ENCODE results near the gene AMOTL1.
"Not testable (repeated sequence)": the region's sequence is repeated elsewhere in the genome, so short reads cannot be mapped to it uniquely, and the experiment has no call there.

AMOTL1 gene

DNA sequence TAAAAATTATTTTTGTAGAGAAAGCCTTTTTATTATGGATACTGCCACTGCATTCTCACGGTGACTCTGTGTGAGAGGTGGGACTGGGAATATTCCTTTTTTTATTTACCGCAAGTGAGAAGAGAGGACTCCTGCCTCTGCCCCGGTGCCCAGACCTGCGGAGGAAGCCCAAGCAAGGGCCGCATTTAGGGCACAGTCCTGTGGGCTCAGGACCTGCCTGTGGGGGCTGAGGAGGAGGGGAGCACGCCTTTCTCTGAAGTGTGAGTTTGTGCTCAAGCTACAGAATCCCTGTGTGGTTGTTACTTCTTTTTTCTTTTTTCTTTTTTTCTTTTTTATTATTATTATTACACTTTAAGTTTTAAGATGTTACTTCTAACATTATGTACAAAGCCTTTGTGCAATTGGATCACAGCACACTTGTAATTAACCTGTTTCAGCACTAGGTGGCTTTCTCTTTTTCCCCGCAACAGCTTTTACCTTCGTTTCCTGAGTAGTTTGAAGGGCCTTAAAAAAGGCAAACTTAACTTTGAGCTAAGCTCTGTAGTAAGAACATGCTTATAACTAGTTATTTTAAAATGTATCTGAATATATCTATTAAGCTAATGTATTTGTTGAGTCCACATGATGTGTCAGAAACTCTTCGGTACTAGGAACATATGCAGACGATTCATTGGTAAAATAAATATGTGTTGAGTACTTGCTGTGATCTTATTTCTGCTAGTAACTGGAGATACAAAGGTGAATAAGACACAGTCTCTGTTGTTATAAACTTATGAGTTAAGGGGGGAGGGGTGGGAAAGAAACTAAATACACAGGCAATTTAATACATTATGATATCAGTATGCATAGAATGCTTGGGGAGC is 18.3 kb downstream of the AMOTL1 start:
- in situ Hi-C loops (cut with HindIII; ENCODE audit: low pct_ligation_motif_present, low pct_unique_long_range_greater_than_20kb, low sequenced_read_pairs) = no loop called here
- peak; percentile 45 for DNase-seq

DNA sequence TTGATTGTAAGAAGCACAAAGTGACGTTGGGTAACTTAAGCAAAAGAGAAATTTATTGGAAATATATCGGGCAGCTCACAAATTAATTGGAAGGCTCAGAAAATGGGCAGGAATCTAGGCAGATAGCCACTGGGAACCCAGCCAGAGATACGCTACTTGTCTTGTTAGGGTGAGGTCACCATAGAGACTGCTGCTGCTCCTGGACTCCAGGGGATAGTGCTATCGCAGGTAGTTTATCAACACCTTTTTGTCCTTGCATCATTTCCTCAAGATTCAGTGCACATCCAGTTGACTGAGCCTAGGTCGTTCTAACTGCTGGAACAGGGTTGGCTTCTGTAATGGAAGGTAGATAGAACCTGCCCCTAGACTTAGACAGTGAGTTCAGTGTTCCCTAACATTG is 19.6 kb downstream of the AMOTL1 start:
- no peak for DNase-seq

DNA sequence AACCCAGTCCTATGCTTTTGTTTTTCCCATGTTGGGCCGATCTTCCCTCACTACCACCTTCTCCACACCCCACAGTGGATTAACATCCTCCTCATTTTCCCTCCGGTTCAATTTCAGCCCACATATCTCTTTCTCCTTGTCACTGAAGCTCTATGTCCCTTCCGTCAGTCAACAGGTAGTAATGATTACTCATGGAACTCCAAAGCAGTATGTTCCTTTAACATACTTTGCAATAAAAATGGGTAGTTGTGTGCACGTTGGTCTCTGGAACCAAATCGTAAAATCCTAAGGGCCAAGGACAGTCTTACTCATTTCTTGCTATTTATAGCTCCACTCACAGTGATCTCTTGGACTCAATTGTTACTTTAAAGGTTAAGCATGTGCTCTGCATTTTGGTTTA is 20.2 kb downstream of the AMOTL1 start:
- no peak for DNase-seq
- in situ Hi-C loops (cut with HindIII; ENCODE audit: low pct_ligation_motif_present, low pct_unique_long_range_greater_than_20kb, low sequenced_read_pairs) = no loop called here

More for the DNA sequence above, 19.6 kb downstream of the AMOTL1 start:
- in situ Hi-C loops (cut with HindIII; ENCODE audit: low pct_ligation_motif_present, low pct_unique_long_range_greater_than_20kb, low sequenced_read_pairs) = no loop called here

DNA sequence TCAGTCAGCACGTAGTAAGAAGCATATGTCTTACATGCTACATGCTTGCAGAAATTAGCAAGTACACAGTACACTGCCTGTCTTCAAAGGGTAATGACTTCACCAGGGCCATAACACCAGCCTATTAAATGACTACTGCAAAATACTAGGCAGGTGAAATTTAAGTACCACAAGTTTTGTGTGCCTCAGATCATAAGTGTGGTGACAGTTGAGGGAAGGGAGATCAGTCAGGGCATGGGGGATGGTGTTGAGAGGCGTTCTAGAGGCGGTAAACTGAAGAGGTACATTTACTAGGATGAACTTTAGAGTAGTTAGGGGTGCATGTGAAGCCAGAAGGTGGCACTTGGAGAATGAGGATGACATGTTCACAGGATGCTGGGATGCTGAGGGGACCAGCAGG is 22.0 kb downstream of the AMOTL1 start:
- in situ Hi-C loops (cut with HindIII; ENCODE audit: low pct_ligation_motif_present, low pct_unique_long_range_greater_than_20kb, low sequenced_read_pairs) = no loop called here

DNA sequence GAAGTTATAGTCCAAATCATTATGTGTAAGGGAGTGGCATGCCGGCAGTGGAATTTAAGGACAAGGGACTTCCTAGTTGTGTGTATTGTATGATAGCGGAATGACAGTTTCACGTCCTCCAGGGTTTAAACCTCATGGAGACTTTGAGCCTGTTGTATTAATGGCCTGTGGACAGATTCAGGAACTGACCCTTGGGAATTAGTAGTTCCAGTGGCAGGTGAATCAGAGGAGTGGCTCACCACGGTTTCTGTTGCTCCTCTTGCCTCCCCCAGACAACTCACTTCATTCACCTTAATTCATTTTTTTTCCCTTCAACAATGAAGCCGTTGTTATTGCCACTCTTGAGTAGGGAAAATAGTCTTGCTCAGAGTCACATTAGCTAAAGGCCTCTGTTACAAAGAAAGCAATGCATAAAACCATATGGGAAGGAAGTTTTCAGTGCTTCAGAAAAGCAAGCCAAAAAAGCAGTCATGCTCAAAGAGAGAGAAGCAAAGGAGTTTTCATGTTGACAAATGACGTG is 22.6 kb downstream of the AMOTL1 start:
- in situ Hi-C loops (cut with HindIII; ENCODE audit: low pct_ligation_motif_present, low pct_unique_long_range_greater_than_20kb, low sequenced_read_pairs) = no loop called here
- DNase-seq = no peak

More for the DNA sequence above, 22.0 kb downstream of the AMOTL1 start:
- DNase-seq = no peak

- no peak for DNase-seq
Measured at GRCh38 chr11:94791216-94791889, 23.2 kb downstream of the AMOTL1 start.

GRCh38 chr11:94791942-94792341 is 23.8 kb downstream of the AMOTL1 start:
- not testable (repeated sequence) for DNase-seq

More at GRCh38 chr11:94791216-94791889, 23.2 kb downstream of the AMOTL1 start:
- in situ Hi-C loops (cut with HindIII; ENCODE audit: low pct_ligation_motif_present, low pct_unique_long_range_greater_than_20kb, low sequenced_read_pairs) = no loop called here

DNA sequence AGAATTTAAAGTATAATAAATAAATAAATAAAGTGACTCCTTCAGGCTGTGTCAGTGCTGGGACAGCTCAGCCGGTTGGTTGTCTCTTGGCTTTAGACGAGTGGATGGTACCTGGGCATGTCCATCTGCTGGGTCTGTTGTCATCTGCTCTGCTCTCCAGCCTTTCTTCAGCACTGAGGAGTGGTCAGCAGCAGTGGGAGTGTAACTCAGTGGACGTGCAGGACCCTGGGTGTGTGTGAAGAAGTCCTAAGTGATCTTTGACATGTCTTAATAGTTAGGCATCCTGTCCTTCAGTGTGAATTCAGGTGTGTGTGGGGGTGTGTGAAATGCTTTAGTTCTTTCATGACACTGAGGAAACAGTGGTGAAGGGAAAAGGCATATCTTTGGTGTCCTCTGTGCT is 24.3 kb downstream of the AMOTL1 start:
- in situ Hi-C loops (cut with HindIII; ENCODE audit: low pct_ligation_motif_present, low pct_unique_long_range_greater_than_20kb, low sequenced_read_pairs) = no loop called here
- DNase-seq = no peak

More at GRCh38 chr11:94791942-94792341, 23.8 kb downstream of the AMOTL1 start:
- in situ Hi-C loops (cut with HindIII; ENCODE audit: low pct_ligation_motif_present, low pct_unique_long_range_greater_than_20kb, low sequenced_read_pairs) = not testable (repeated sequence)

GRCh38 chr11:94793002-94793401 is 24.8 kb downstream of the AMOTL1 start:
- no peak for DNase-seq
- in situ Hi-C loops (cut with HindIII; ENCODE audit: low pct_ligation_motif_present, low pct_unique_long_range_greater_than_20kb, low sequenced_read_pairs) = no loop called here

DNA sequence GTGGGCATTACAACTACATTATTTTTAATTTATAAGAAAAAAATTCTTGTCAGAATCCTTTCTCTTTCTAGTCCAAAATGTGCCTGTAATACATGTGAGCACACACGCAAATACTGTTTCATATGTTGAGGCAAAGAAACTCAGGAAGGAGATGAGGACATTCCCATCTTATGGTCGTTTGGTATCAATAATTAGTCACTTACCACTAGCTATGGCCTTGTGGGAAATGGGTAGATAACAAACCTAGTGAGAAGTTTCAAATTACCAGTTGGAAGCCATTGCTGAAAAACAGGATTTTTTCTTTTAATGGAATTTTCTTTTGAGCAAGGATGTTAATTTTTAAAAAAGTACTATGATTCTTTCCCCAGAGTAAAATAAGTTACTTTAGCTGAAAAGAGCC is 25.7 kb downstream of the AMOTL1 start:
- in situ Hi-C loops (cut with HindIII; ENCODE audit: low pct_ligation_motif_present, low pct_unique_long_range_greater_than_20kb, low sequenced_read_pairs) = no loop called here
- no peak for DNase-seq

- peak; percentile 88 for DNase-seq
- in situ Hi-C loops (cut with HindIII; ENCODE audit: low pct_ligation_motif_present, low pct_unique_long_range_greater_than_20kb, low sequenced_read_pairs) = no loop called here
Measured at GRCh38 chr11:94794287-94795168, 26.4 kb downstream of the AMOTL1 start.

DNA sequence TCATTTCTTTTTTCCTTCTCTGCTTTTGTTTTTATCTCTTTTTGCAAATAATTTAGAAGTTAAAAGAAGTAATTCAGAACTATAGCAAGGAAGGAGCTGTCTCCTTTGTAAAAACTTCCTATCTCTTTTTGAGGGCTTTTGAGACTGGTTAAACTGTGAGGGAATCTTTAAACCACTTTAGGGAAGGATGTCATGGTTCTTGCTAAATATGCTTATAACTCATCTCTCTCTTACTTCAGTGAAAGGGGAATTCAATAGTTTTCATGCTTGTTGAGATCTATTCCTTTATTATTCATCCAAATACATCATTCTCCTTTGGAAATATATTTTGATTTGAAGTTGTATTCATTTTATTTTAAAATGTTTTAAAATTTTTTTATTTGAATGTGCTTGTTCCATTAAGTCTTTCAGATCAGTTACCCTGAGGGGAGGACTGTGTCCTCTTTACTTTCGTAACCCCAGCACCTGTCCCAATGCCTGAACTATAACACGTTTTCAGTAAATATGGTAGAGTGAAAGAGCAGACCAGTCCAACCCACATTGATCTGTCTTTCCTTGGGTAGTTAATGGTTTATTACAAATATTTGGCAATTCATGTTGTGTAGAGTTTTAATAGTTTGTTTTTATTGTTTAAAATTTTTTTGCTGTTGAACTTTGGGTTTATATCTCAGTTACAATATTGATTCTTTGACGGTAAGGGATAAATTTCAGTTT is 27.5 kb downstream of the AMOTL1 start:
- DNase-seq = no peak
- in situ Hi-C loops (cut with HindIII; ENCODE audit: low pct_ligation_motif_present, low pct_unique_long_range_greater_than_20kb, low sequenced_read_pairs) = no loop called here

DNA sequence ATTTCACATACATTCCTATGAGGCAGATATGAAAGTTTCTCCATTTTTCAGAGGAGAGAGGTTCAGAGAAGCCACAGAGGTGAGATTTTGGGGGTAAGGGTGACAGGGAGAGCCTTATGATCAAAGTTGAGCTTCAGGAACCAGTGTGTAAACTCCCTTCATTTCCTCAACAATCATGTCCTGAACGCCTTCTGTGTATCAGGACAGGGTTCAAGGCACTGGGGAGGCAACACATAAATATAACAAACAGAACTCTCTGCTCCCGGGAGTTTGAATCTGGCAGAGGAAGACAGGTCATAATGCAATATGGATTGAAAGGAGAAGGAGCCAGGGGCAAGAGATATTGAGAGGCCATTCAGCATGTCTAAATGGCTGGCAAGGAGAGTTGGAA is 28.0 kb downstream of the AMOTL1 start:
- DNase-seq = no peak
- in situ Hi-C loops (cut with HindIII; ENCODE audit: low pct_ligation_motif_present, low pct_unique_long_range_greater_than_20kb, low sequenced_read_pairs) = no loop called here

GRCh38 chr11:94796863-94797262 is 28.7 kb downstream of the AMOTL1 start:
- no peak for DNase-seq
- in situ Hi-C loops (cut with HindIII; ENCODE audit: low pct_ligation_motif_present, low pct_unique_long_range_greater_than_20kb, low sequenced_read_pairs) = no loop called here

- no peak for DNase-seq
- in situ Hi-C loops (cut with HindIII; ENCODE audit: low pct_ligation_motif_present, low pct_unique_long_range_greater_than_20kb, low sequenced_read_pairs) = no loop called here
Measured at GRCh38 chr11:94799726-94800125, 31.6 kb downstream of the AMOTL1 start.

- no peak for DNase-seq
- in situ Hi-C loops (cut with HindIII; ENCODE audit: low pct_ligation_motif_present, low pct_unique_long_range_greater_than_20kb, low sequenced_read_pairs) = no loop called here
Measured at GRCh38 chr11:94800414-94800813, 32.3 kb downstream of the AMOTL1 start.

DNA sequence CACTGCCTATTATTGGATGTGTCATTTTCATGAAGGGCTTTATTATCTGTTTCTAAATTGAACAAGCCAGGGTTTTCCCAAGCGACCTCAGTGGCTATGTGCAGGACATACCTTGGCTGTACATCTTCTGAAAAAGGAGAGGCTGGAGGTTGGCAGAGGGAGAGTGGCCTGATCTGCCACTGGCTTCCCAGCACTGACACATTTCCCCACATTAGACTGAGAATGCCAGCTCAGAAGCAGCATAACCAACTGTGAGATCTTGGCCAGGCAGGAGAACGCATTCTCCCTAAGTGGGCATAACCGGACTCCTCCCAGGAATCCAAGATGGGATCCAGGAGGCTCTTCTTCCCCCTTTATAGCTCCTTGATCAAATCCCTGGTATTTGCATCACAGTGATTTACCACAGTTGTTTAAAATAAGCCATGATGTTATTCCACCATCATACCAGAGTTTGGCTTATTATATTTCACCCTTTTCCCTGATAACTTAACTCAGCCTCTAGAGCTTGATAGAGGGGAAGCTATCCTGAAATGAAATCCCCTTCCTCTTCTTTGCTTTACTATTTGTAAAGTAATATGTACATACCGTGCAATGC is 33.8 kb downstream of the AMOTL1 start:
- DNase-seq = no peak
- in situ Hi-C loops (cut with HindIII; ENCODE audit: low pct_ligation_motif_present, low pct_unique_long_range_greater_than_20kb, low sequenced_read_pairs) = no loop called here

DNA sequence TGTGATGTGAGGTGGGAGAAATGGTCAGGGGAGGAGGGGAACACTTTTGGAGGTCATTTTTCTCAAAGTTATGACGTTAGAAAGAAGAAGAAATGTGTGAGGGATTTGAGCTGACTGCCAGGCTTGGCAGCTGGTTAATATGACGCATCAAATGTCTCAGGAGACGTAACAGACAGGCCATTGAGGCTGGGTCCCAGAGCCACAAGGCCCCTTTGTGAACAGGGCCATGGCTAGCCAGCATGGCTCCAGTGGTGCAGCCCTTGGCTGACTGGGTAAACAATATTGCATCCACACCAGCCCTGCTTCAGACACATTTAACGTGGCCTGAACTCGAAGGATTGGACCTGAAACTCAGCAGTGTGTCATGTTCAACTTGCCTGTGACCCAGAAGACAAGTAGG is 34.3 kb downstream of the AMOTL1 start:
- DNase-seq = no peak
- in situ Hi-C loops (cut with HindIII; ENCODE audit: low pct_ligation_motif_present, low pct_unique_long_range_greater_than_20kb, low sequenced_read_pairs) = no loop called here
